Measurements from ENCODE around the gene USO1.
A peak's percentile ranks its signal among the peaks of the same experiment; 100 is the strongest.
"Not testable (repeated sequence)": the region's sequence is repeated elsewhere in the genome, so short reads cannot be mapped to it uniquely, and the experiment has no call there.

Gene USO1

GRCh38 chr4:75714011-75714410, 10.4 kb upstream of the USO1 start:
- Histone ChIP-seq H3K4me3 (ENCODE audit: insufficient read depth, low read depth, low read length) (no peak overlapping the region), H3K36me3 (ENCODE audit: control insufficient read depth, insufficient read depth, low read length) (no peaks in the 10 kb centered on the region), H3K4me1 (ENCODE audit: control insufficient read depth, insufficient read depth, low read length) (peaks cover 4% of the 10 kb centered on the region), H3K27me3 (ENCODE audit: control insufficient read depth, insufficient read depth, low read length, poor library complexity, severe bottlenecking) (no peaks in the 10 kb centered on the region), H3K27ac (ENCODE audit: insufficient read depth, low read depth, low read length, poor library complexity, severe bottlenecking) (no peak overlapping the region), H3K9me3 (ENCODE audit: control insufficient read depth, low read length) (no peaks in the 10 kb centered on the region)
- 79 to 97% methylated on average over 4 of the region's 4 CpGs for WGBS, 2 experiments

- WGBS, 2 experiments, result 94 to 96% methylated on average over 1 of the region's 1 CpG
- Histone ChIP-seq H3K36me3 (ENCODE audit: control insufficient read depth, insufficient read depth, low read length) (no peaks in the 10 kb centered on the region), H3K9me3 (ENCODE audit: control insufficient read depth, low read length) (no peaks in the 10 kb centered on the region), H3K4me3 (ENCODE audit: insufficient read depth, low read depth, low read length) (no peak overlapping the region), H3K27me3 (ENCODE audit: control insufficient read depth, insufficient read depth, low read length, poor library complexity, severe bottlenecking) (no peaks in the 10 kb centered on the region), H3K4me1 (ENCODE audit: control insufficient read depth, insufficient read depth, low read length) (peaks cover 4% of the 10 kb centered on the region), H3K27ac (ENCODE audit: insufficient read depth, low read depth, low read length, poor library complexity, severe bottlenecking) (no peak overlapping the region)
Observed at GRCh38 chr4:75714704-75715103, 9.7 kb upstream of the USO1 start.

- H3K27ac ChIP-seq (ENCODE audit: insufficient read depth, low read depth, low read length, poor library complexity, severe bottlenecking), result no peak overlapping the region
- H3K9me3 ChIP-seq (ENCODE audit: control insufficient read depth, low read length), result no peaks in the 10 kb centered on the region
- no peaks in the 10 kb centered on the region for H3K27me3 ChIP-seq (ENCODE audit: control insufficient read depth, insufficient read depth, low read length, poor library complexity, severe bottlenecking)
- no peak overlapping the region for H3K4me3 ChIP-seq (ENCODE audit: insufficient read depth, low read depth, low read length)
- H3K36me3 ChIP-seq (ENCODE audit: control insufficient read depth, insufficient read depth, low read length), result no peaks in the 10 kb centered on the region
- 91 to 96% methylated on average over 3 to 4 of the region's 4 CpGs for WGBS, 2 experiments
- peaks cover 4% of the 10 kb centered on the region for H3K4me1 ChIP-seq (ENCODE audit: control insufficient read depth, insufficient read depth, low read length)
Observed at GRCh38 chr4:75715105-75715799, 9.1 kb upstream of the USO1 start.

- H3K27me3 ChIP-seq (ENCODE audit: control insufficient read depth, insufficient read depth, low read length, poor library complexity, severe bottlenecking); H3K4me3 ChIP-seq (ENCODE audit: insufficient read depth, low read depth, low read length); H3K36me3 ChIP-seq (ENCODE audit: control insufficient read depth, insufficient read depth, low read length); H3K9me3 ChIP-seq (ENCODE audit: control insufficient read depth, low read length); H3K4me1 ChIP-seq (ENCODE audit: control insufficient read depth, insufficient read depth, low read length); H3K27ac ChIP-seq (ENCODE audit: insufficient read depth, low read depth, low read length, poor library complexity, severe bottlenecking): not testable (repeated sequence)
- 90 to 93% methylated on average over 3 of the region's 3 CpGs for WGBS, 2 experiments
Observed at GRCh38 chr4:75716054-75716453, 8.3 kb upstream of the USO1 start.

GRCh38 chr4:75717408-75717807, 7.0 kb upstream of the USO1 start:
- no peaks in the 10 kb centered on the region for H3K9me3 ChIP-seq (ENCODE audit: control insufficient read depth, low read length)
- H3K27ac ChIP-seq (ENCODE audit: insufficient read depth, low read depth, low read length, poor library complexity, severe bottlenecking), result no peak overlapping the region
- H3K4me3 ChIP-seq (ENCODE audit: insufficient read depth, low read depth, low read length), result no peak overlapping the region
- WGBS, 2 experiments, result 91 to 100% methylated on average over 1 of the region's 1 CpG
- H3K4me1 ChIP-seq (ENCODE audit: control insufficient read depth, insufficient read depth, low read length), result peaks cover 4% of the 10 kb centered on the region
- no peaks in the 10 kb centered on the region for H3K36me3 ChIP-seq (ENCODE audit: control insufficient read depth, insufficient read depth, low read length)
- H3K27me3 ChIP-seq (ENCODE audit: control insufficient read depth, insufficient read depth, low read length, poor library complexity, severe bottlenecking), result no peaks in the 10 kb centered on the region

GRCh38 chr4:75718529-75718928, 5.8 kb upstream of the USO1 start:
- Histone ChIP-seq H3K9me3 (ENCODE audit: control insufficient read depth, low read length) (no peaks in the 10 kb centered on the region), H3K36me3 (ENCODE audit: control insufficient read depth, insufficient read depth, low read length) (no peaks in the 10 kb centered on the region), H3K27ac (ENCODE audit: insufficient read depth, low read depth, low read length, poor library complexity, severe bottlenecking) (no peak overlapping the region), H3K27me3 (ENCODE audit: control insufficient read depth, insufficient read depth, low read length, poor library complexity, severe bottlenecking) (no peaks in the 10 kb centered on the region), H3K4me1 (ENCODE audit: control insufficient read depth, insufficient read depth, low read length) (peaks cover 14% of the 10 kb centered on the region), H3K4me3 (ENCODE audit: insufficient read depth, low read depth, low read length) (no peak overlapping the region)
- WGBS, 2 experiments, result 95 to 97% methylated on average over 2 of the region's 2 CpGs

GRCh38 chr4:75722417-75722816, 2.0 kb upstream of the USO1 start:
- Histone ChIP-seq H3K4me3 (ENCODE audit: insufficient read depth, low read depth, low read length) (no peak overlapping the region), H3K27me3 (ENCODE audit: control insufficient read depth, insufficient read depth, low read length, poor library complexity, severe bottlenecking) (no peaks in the 10 kb centered on the region), H3K9me3 (ENCODE audit: control insufficient read depth, low read length) (no peaks in the 10 kb centered on the region), H3K36me3 (ENCODE audit: control insufficient read depth, insufficient read depth, low read length) (no peaks in the 10 kb centered on the region), H3K4me1 (ENCODE audit: control insufficient read depth, insufficient read depth, low read length) (peaks cover 18% of the 10 kb centered on the region), H3K27ac (ENCODE audit: insufficient read depth, low read depth, low read length, poor library complexity, severe bottlenecking) (no peak overlapping the region)
- 61 to 62% methylated on average over 3 of the region's 3 CpGs for WGBS, 2 experiments

- Histone ChIP-seq H3K4me1 (ENCODE audit: control insufficient read depth, insufficient read depth, low read length) (peaks cover 18% of the 10 kb centered on the region), H3K36me3 (ENCODE audit: control insufficient read depth, insufficient read depth, low read length) (no peaks in the 10 kb centered on the region), H3K27me3 (ENCODE audit: control insufficient read depth, insufficient read depth, low read length, poor library complexity, severe bottlenecking) (no peaks in the 10 kb centered on the region), H3K9me3 (ENCODE audit: control insufficient read depth, low read length) (no peaks in the 10 kb centered on the region), H3K4me3 (ENCODE audit: insufficient read depth, low read depth, low read length) (peak overlapping the region; percentile 82), H3K27ac (ENCODE audit: insufficient read depth, low read depth, low read length, poor library complexity, severe bottlenecking) (peak overlapping the region; percentile 96)
- 8 to 10% methylated on average over 6 of the region's 6 CpGs for WGBS, 2 experiments
Observed at GRCh38 chr4:75723163-75724065, 963 bp upstream of the USO1 start.

- WGBS, 2 experiments, result 0 to 1% methylated on average over 50 of the region's 50 CpGs
- H3K9me3 ChIP-seq (ENCODE audit: control insufficient read depth, low read length), result no peaks in the 10 kb centered on the region
- H3K4me1 ChIP-seq (ENCODE audit: control insufficient read depth, insufficient read depth, low read length), result peaks cover 18% of the 10 kb centered on the region
- H3K27ac ChIP-seq (ENCODE audit: insufficient read depth, low read depth, low read length, poor library complexity, severe bottlenecking), result peak overlapping the region; percentile 91
- peak overlapping the region; percentile 82 for H3K4me3 ChIP-seq (ENCODE audit: insufficient read depth, low read depth, low read length)
- no peaks in the 10 kb centered on the region for H3K36me3 ChIP-seq (ENCODE audit: control insufficient read depth, insufficient read depth, low read length)
- H3K27me3 ChIP-seq (ENCODE audit: control insufficient read depth, insufficient read depth, low read length, poor library complexity, severe bottlenecking), result no peaks in the 10 kb centered on the region
Observed at GRCh38 chr4:75724867-75725724, 719 bp downstream of the USO1 start.
